GM12872 (cell line): ENCODE measurements around the gene RPTOR.

ENCODE experiments used
- TF ChIP-seq, protein P1 (sequence below): IDR thresholded peaks from 3 replicates; pipeline ENCODE4 v1.5.1; 2011; ENCODE audit warnings: low read depth, mild to moderate bottlenecking, low read length, moderate library complexity; ENCODE audit not compliant: insufficient read depth

Gene RPTOR

DNA sequence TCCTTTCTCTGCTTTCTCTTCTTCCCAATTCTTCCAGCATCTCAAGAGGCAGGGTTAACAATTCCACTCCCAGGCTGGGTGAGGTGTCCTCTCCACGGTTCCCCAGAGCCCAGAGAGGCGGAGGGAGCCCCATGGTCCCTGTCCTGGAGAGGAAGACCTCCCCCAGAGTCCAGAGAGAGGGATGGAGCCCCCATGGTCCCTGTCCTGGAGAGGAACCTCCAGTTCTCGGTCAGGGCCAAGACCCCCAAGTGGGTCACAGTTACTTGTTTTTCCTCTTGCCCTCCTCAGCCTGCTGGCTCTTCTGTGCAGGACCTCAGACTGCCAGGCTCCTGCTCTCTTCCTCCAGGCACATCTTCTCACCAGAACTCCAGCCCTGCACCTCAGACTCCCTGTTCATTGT lies 135.2 kb downstream of the RPTOR start:
- TF ChIP-seq, protein P1, sequence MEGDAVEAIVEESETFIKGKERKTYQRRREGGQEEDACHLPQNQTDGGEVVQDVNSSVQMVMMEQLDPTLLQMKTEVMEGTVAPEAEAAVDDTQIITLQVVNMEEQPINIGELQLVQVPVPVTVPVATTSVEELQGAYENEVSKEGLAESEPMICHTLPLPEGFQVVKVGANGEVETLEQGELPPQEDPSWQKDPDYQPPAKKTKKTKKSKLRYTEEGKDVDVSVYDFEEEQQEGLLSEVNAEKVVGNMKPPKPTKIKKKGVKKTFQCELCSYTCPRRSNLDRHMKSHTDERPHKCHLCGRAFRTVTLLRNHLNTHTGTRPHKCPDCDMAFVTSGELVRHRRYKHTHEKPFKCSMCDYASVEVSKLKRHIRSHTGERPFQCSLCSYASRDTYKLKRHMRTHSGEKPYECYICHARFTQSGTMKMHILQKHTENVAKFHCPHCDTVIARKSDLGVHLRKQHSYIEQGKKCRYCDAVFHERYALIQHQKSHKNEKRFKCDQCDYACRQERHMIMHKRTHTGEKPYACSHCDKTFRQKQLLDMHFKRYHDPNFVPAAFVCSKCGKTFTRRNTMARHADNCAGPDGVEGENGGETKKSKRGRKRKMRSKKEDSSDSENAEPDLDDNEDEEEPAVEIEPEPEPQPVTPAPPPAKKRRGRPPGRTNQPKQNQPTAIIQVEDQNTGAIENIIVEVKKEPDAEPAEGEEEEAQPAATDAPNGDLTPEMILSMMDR = no peak

DNA sequence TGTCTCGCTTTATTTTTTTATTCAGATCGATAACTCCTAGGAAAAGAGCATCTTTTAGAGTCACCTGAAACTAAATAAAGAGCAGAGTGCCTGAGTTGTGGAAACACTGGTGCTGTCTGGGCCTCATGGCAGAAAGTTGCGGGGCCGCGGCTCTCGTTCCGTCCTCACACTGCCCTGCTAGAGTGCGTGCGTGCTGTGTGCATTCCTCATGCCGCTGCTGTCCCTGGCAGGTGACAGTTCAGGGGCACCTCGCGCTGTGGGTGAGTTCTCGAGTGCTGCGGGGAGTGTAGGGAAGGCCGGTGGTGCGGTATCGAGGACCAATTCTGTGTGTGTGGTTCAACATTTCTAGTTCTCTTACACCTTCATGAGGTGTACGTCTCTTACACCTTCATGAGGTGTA lies 136.6 kb downstream of the RPTOR start:
- TF ChIP-seq, protein P1 = no peak

DNA sequence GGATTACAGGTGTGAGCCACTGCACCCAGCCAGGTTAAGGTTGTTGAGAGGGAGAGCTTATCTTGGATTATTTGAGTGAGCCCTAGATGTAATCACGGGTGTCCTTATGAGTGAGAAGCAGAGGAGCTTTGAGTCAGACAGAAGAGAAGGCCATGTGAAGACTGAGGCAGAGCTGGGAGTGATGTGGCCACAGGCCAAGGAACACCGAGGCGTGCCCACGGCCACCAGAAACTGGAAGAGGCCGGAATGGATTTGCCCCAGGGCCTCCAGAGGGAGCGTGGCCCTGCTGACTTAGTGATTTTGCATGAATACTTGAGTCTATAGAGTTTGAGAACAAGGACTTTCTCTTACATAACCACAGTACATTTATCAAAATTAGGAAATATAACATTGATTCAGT lies 137.7 kb downstream of the RPTOR start:
- TF ChIP-seq, protein P1 = no peak

DNA sequence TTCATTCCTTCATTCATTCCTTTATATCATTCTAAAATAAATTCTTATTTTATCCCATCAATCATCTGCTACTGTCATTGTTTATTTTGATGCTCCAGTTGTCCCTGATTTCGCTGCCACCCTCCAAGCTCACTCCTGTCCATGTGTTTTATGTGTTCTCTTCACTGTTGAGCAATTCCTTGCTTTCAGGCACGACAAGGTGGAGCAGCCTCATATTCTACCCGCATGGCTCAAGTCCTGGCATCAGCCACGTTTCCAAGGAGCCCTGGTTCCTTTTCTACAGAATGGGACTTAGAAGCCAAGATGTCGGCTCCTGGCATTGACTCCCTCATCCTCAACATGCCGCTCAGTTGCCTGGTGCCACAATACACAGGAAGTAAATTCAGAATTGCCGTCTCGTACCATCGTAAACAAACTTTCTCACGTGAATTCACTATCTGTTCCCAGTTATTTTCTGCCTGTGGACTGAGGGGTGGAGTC lies 139.0 kb downstream of the RPTOR start:
- TF ChIP-seq, protein P1 = no peak

DNA sequence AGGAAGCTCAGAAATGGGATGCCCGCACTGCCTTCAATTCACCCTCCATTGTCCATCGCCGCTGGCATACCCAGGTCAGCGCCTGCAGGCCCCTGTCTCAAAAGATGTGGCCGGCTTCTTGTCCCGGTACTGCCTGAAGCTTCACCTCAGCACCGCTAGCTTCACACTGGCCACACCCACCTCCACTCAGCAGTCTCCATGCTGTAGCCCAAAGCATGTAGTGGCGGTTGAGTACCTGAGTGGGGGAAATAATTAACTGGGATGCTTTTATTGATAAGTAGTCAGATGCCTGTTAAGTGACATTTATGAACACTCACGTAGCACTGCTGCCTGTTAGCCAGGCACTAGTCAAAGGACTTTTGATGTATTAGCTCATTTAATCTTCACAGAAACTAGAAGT lies 143.2 kb downstream of the RPTOR start:
- TF ChIP-seq, protein P1 = no peak

DNA sequence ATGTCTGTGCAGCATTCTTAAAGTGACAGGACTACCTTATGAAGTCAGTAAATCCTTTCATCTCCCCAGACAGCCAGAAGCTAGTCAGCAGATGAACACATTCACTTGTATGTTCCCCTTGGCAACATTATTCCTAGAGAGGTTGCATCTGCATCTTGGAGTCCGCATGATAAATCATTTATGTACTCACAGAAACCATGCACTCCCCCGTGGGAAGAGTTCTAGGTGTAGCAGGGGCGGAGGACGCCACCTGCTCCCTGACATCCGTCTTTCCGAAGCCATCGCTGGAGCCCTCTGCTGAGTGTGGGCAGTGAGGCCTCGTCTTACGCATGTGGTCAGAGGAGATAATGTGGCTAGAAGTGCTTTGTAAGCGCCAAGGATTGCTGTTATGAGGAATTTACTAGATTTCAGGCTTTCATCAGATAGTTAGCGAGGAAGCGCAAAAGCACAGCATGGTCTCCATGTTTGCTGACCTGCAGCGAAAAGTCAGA lies 144.5 kb downstream of the RPTOR start:
- TF ChIP-seq, protein P1 = no peak

DNA sequence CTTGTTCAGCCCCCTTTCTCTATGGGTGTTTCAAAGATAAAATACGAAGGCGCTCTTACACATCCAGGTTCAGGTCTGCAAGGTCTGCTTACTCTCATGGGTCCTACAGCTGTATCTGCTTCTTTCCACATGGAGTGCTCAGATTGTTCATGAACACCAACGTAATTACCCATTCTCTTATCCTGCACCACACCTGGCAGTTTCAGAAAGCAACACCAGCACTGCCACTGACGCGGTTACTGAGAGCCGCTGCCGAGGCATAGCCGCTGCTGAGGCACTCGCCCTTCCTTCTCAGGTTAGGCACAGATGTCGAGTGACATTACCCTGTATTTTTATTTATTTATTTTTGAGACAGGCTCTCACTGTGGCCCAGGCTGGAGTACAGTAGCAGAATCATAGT lies 147.1 kb downstream of the RPTOR start:
- TF ChIP-seq, protein P1 = no peak

DNA sequence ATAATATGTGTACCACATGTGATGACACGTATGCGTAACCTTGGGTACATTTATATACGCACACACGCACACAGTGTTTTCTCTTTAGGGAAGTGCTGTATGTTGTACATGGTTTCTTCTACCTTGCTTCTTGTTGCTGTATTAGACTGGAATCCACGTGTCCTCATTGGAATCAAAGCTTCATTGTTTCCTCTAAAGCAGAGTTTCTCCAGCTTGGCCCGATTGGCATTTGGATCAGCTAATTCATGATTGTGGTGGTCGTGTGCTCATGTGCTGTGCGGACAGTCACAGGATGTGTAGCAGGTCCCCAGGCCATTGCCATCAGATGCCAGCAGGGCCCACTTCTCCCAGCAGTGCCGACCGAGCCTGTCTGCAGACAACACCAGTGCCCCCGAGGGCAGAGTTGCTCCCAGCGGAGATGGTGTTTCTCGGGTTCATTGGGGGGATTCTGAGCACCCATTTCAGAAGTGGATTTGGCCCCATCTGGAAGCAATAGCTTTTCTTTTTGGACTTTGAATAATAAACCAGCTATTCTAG lies 148.4 kb downstream of the RPTOR start:
- TF ChIP-seq, protein P1 = no peak
